GM12878 (cell line): ENCODE results near the gene PAN3.

Experiments
- KDM1A ChIP-seq: fragments of 200-600 bp; sonication (generic); IDR thresholded peaks from 2 replicates; pipeline ENCODE4 v1.6.1; 2016; ENCODE audit warnings: borderline replicate concordance
- SIN3A ChIP-seq: IDR thresholded peaks from 2 replicates; pipeline ENCODE4 v1.6.1; 2012; ENCODE audit warnings: low read depth, low read length, improper control_type of control experiment
- SP1 ChIP-seq: IDR thresholded peaks from one replicate; pipeline ENCODE4 v1.6.1; 2011; ENCODE audit warnings: low read depth, low read length
- TAF1 ChIP-seq: IDR thresholded peaks from 2 replicates; pipeline ENCODE4 v1.6.1; 2011; ENCODE audit warnings: mild to moderate bottlenecking, low read depth, low read length, borderline replicate concordance
- TF ChIP-seq, protein P1 (sequence below), 3 experiments: IDR thresholded peaks in 2 of 3; conservative IDR thresholded peaks in 1 of 3; 2 replicates each; pipeline ENCODE4 v1.5.1; 2011; ENCODE audit warnings: low read depth in 3 of 3, low read length in 3 of 3, mild to moderate bottlenecking in 3 of 3, control low read depth in 2 of 3, moderate library complexity in 2 of 3, inconsistent platforms in 1 of 3, mixed read lengths in 1 of 3; ENCODE audit not compliant: control insufficient read depth in 2 of 3, insufficient read depth in 1 of 3; ENCODE audit errors: extremely low read depth in 1 of 3
- TF ChIP-seq, protein P2 (sequence below): fragments of 150-350 bp; IDR thresholded peaks from 2 replicates; pipeline ENCODE4 v1.6.1; 2014; ENCODE audit warnings: mild to moderate bottlenecking, low read depth, low read length
- TF ChIP-seq, protein P3 (sequence below): fragments of 450-650 bp; IDR thresholded peaks from 2 replicates; pipeline ENCODE4 v1.6.1; 2017; ENCODE audit warnings: mild to moderate bottlenecking

DNA sequence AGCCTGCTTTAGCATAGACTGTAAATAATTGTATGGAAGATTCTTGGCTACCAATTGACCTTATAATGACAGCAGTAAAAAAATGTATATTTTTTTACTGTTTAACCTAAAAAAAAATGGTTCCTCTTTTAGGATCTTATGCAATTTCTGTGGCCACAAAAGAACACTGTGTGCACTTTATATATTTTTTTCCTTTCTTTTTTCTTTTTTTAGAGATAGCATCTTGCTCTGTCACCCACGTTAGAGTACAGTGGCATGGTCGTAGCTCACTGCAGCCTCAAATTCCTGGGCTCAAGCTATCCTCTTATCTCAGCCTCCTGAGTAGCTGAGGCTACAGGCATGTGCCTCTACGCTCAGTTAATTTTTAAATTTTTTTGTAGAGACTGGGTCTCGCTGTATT lies 44.0 kb upstream of the PAN3 start:
- no peak for TF ChIP-seq TAF1
- TF ChIP-seq, protein P1, sequence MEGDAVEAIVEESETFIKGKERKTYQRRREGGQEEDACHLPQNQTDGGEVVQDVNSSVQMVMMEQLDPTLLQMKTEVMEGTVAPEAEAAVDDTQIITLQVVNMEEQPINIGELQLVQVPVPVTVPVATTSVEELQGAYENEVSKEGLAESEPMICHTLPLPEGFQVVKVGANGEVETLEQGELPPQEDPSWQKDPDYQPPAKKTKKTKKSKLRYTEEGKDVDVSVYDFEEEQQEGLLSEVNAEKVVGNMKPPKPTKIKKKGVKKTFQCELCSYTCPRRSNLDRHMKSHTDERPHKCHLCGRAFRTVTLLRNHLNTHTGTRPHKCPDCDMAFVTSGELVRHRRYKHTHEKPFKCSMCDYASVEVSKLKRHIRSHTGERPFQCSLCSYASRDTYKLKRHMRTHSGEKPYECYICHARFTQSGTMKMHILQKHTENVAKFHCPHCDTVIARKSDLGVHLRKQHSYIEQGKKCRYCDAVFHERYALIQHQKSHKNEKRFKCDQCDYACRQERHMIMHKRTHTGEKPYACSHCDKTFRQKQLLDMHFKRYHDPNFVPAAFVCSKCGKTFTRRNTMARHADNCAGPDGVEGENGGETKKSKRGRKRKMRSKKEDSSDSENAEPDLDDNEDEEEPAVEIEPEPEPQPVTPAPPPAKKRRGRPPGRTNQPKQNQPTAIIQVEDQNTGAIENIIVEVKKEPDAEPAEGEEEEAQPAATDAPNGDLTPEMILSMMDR (IDR thresholded peaks at IDR 0.05 in 2 of 3, conservative IDR thresholded peaks at IDR 0.05 in 1 of 3; ENCODE audit: control insufficient read depth in 2 of 3, extremely low read depth in 1 of 3, insufficient read depth in 1 of 3, low read depth in 3 of 3, low read length in 3 of 3), result no peak
- TF ChIP-seq, protein P2, sequence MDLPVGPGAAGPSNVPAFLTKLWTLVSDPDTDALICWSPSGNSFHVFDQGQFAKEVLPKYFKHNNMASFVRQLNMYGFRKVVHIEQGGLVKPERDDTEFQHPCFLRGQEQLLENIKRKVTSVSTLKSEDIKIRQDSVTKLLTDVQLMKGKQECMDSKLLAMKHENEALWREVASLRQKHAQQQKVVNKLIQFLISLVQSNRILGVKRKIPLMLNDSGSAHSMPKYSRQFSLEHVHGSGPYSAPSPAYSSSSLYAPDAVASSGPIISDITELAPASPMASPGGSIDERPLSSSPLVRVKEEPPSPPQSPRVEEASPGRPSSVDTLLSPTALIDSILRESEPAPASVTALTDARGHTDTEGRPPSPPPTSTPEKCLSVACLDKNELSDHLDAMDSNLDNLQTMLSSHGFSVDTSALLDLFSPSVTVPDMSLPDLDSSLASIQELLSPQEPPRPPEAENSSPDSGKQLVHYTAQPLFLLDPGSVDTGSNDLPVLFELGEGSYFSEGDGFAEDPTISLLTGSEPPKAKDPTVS, result no peak
- TF ChIP-seq SIN3A, result no peak
- TF ChIP-seq, protein P3, sequence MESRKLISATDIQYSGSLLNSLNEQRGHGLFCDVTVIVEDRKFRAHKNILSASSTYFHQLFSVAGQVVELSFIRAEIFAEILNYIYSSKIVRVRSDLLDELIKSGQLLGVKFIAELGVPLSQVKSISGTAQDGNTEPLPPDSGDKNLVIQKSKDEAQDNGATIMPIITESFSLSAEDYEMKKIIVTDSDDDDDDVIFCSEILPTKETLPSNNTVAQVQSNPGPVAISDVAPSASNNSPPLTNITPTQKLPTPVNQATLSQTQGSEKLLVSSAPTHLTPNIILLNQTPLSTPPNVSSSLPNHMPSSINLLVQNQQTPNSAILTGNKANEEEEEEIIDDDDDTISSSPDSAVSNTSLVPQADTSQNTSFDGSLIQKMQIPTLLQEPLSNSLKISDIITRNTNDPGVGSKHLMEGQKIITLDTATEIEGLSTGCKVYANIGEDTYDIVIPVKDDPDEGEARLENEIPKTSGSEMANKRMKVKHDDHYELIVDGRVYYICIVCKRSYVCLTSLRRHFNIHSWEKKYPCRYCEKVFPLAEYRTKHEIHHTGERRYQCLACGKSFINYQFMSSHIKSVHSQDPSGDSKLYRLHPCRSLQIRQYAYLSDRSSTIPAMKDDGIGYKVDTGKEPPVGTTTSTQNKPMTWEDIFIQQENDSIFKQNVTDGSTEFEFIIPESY, result no peak
- TF ChIP-seq KDM1A, result no peak
- TF ChIP-seq SP1, result no peak
